Duodenal mucosa (tissue), 2 donors: Measurements from ENCODE around the gene UPK3B.
A peak's percentile ranks its signal among the peaks of the same experiment; 100 is the strongest.
"Not testable (repeated sequence)": the region's sequence is repeated elsewhere in the genome, so short reads cannot be mapped to it uniquely, and the experiment has no call there.

ENCODE experiments used
- H3K27ac ChIP-seq: one replicate; pipeline ENCODE4 v1.7.0; 2013; ENCODE audit warnings: low read depth, low read length
- H3K27me3 ChIP-seq, 2 donors: one replicate each; pipeline ENCODE4 v1.7.0; 2013; ENCODE audit warnings: low read length in 2 of 2, control low read depth in 1 of 2; ENCODE audit not compliant: insufficient read depth in 2 of 2, control insufficient read depth in 1 of 2
- H3K36me3 ChIP-seq, 2 donors: one replicate each; pipeline ENCODE4 v1.7.0; 2013; ENCODE audit warnings: low read length in 2 of 2, control low read depth in 1 of 2; ENCODE audit not compliant: insufficient read depth in 2 of 2, control insufficient read depth in 1 of 2
- H3K4me1 ChIP-seq, 2 donors: one replicate each; pipeline ENCODE4 v1.7.0; 2013; ENCODE audit warnings: low read length in 2 of 2, control low read depth in 1 of 2; ENCODE audit not compliant: insufficient read depth in 2 of 2, control insufficient read depth in 1 of 2
- H3K4me3 ChIP-seq, 2 donors: one replicate each; pipeline ENCODE4 v1.7.0; 2013; ENCODE audit warnings: low read length in 2 of 2, low read depth in 1 of 2
- H3K9ac ChIP-seq, 2 donors: one replicate each; pipeline ENCODE4 v1.7.0; 2013; ENCODE audit warnings: low read length in 2 of 2, low read depth in 1 of 2
- H3K9me3 ChIP-seq, 2 donors: one replicate each; pipeline ENCODE4 v1.7.0; 2013; ENCODE audit warnings: low read length in 2 of 2, control low read depth in 1 of 2; ENCODE audit not compliant: control insufficient read depth in 1 of 2

UPK3B gene

GRCh38 chr7:76514926-76515771 is 4.8 kb downstream of the UPK3B start:
- Histone ChIP-seq H3K27me3 (no peaks in the 10 kb centered on the region), H3K4me1 (peaks cover 9 to 10% of the 10 kb centered on the region in 2 donors), H3K4me3 (no peak overlapping the region), H3K9ac (no peak overlapping the region), H3K9me3 (no peaks in the 10 kb centered on the region), H3K36me3 (no peaks in the 10 kb centered on the region), H3K27ac (no peak overlapping the region)

- Histone ChIP-seq H3K27me3 (no peaks in the 10 kb centered on the region), H3K36me3 (no peaks in the 10 kb centered on the region), H3K9ac (no peak overlapping the region), H3K9me3 (no peaks in the 10 kb centered on the region), H3K4me3 (no peak overlapping the region), H3K4me1 (peaks cover 9 to 10% of the 10 kb centered on the region in 2 donors), H3K27ac (no peak overlapping the region)
Measured at GRCh38 chr7:76515999-76516443, 5.7 kb downstream of the UPK3B start.

GRCh38 chr7:76516932-76517331 is 6.6 kb downstream of the UPK3B start:
- not testable (repeated sequence) for H3K9me3 ChIP-seq, H3K4me3 ChIP-seq, H3K27ac ChIP-seq, H3K36me3 ChIP-seq, H3K9ac ChIP-seq, H3K27me3 ChIP-seq, H3K4me1 ChIP-seq

GRCh38 chr7:76526183-76526582 is 15.8 kb downstream of the UPK3B start:
- H3K27me3 ChIP-seq, H3K27ac ChIP-seq: not testable (repeated sequence)

GRCh38 chr7:76531643-76532042 is 21.3 kb downstream of the UPK3B start:
- H3K9me3 ChIP-seq, H3K4me3 ChIP-seq, H3K4me1 ChIP-seq, H3K36me3 ChIP-seq, H3K27me3 ChIP-seq, H3K9ac ChIP-seq, H3K27ac ChIP-seq: not testable (repeated sequence)

More at GRCh38 chr7:76526183-76526582, 15.8 kb downstream of the UPK3B start:
- not testable (repeated sequence) for H3K4me1 ChIP-seq, H3K4me3 ChIP-seq, H3K36me3 ChIP-seq, H3K9me3 ChIP-seq, H3K9ac ChIP-seq

- H3K4me3 ChIP-seq, H3K9me3 ChIP-seq, H3K27ac ChIP-seq, H3K4me1 ChIP-seq, H3K36me3 ChIP-seq, H3K9ac ChIP-seq, H3K27me3 ChIP-seq: not testable (repeated sequence)
Measured at GRCh38 chr7:76543197-76543596, 32.8 kb downstream of the UPK3B start, which contains the start of gene SPDYE16. TSS of gene SPDYE16 (minus strand) at chr7:76543297. CDS start at chr7:76541459, 1,838 bp downstream.

- not testable (repeated sequence) for H3K36me3 ChIP-seq, H3K9me3 ChIP-seq, H3K27me3 ChIP-seq, H3K4me1 ChIP-seq
- Histone ChIP-seq H3K4me3 (peak overlapping the region; percentile 63 to 67), H3K27ac (peak overlapping the region; percentile 75), H3K9ac (peak overlapping the region; percentile 51 to 70)
Measured at GRCh38 chr7:76549025-76549854, 38.9 kb downstream of the UPK3B start.

- H3K36me3 ChIP-seq, H3K27ac ChIP-seq, H3K9me3 ChIP-seq, H3K27me3 ChIP-seq, H3K4me1 ChIP-seq: not testable (repeated sequence)
- Histone ChIP-seq H3K9ac (peak overlapping the region; percentile 51 to 70), H3K4me3 (peak overlapping the region; percentile 63 to 67)
Measured at GRCh38 chr7:76549855-76550248, 39.5 kb downstream of the UPK3B start.

GRCh38 chr7:76551992-76552391 is 41.6 kb downstream of the UPK3B start:
- not testable (repeated sequence) for H3K9ac ChIP-seq, H3K9me3 ChIP-seq, H3K4me3 ChIP-seq, H3K27ac ChIP-seq, H3K4me1 ChIP-seq, H3K27me3 ChIP-seq, H3K36me3 ChIP-seq

- H3K4me3 ChIP-seq, H3K9ac ChIP-seq, H3K36me3 ChIP-seq: not testable (repeated sequence)
Measured at GRCh38 chr7:76559685-76560084, 49.3 kb downstream of the UPK3B start.

More at GRCh38 chr7:76559685-76560084, 49.3 kb downstream of the UPK3B start:
- not testable (repeated sequence) for H3K27me3 ChIP-seq, H3K4me1 ChIP-seq, H3K9me3 ChIP-seq, H3K27ac ChIP-seq
